GM18511 (cell line): Measurements from ENCODE around the gene ZNF385C.
"Not testable (repeated sequence)": the region's sequence is repeated elsewhere in the genome, so short reads cannot be mapped to it uniquely, and the experiment has no call there.

ENCODE experiments used
- ATAC-seq: cut with Tn5 transposase; IDR thresholded peaks from one replicate; pipeline ENCODE4 v1.9.1; 2021; ENCODE audit warnings: mild to moderate bottlenecking, moderate library complexity; ENCODE audit not compliant: unreplicated experiment

ZNF385C gene

GRCh38 chr17:42097691-42098631 lies at the start of gene ZNF385C:
Gene ZNF385C (minus strand): TSS chr17:42098473. CDS start chr17:42063056, 35,417 bp downstream.
- ATAC-seq: no peak

- ATAC-seq: no peak
These were observed 48.8 kb upstream of the ZNF385C start for GRCh38 chr17:42146911-42147607.

- ATAC-seq: not testable (repeated sequence)
These were observed 44.9 kb upstream of the ZNF385C start for GRCh38 chr17:42143138-42143537.

- no peak for ATAC-seq
These were observed 44.2 kb upstream of the ZNF385C start for GRCh38 chr17:42142371-42142896.

GRCh38 chr17:42141382-42141781 lies 43.1 kb upstream of the ZNF385C start:
- no peak for ATAC-seq

GRCh38 chr17:42140690-42141089 lies 42.4 kb upstream of the ZNF385C start:
- not testable (repeated sequence) for ATAC-seq

GRCh38 chr17:42138749-42139492 lies 40.6 kb upstream of the ZNF385C start:
- no peak for ATAC-seq

GRCh38 chr17:42136654-42137051 lies 38.4 kb upstream of the ZNF385C start:
- no peak for ATAC-seq

GRCh38 chr17:42135664-42136653 lies 37.7 kb upstream of the ZNF385C start:
- ATAC-seq: no peak

GRCh38 chr17:42135151-42135550 lies 36.9 kb upstream of the ZNF385C start:
- no peak for ATAC-seq

- ATAC-seq: peak; percentile 75
These were observed 35.3 kb upstream of the ZNF385C start for GRCh38 chr17:42133461-42134041.

GRCh38 chr17:42132941-42133340 lies 34.7 kb upstream of the ZNF385C start:
- ATAC-seq: peak; percentile 54

- ATAC-seq: no peak
These were observed 33.7 kb upstream of the ZNF385C start for GRCh38 chr17:42131981-42132432.

GRCh38 chr17:42131232-42131631 lies 33.0 kb upstream of the ZNF385C start:
- ATAC-seq: no peak

GRCh38 chr17:42130310-42130936 lies 32.1 kb upstream of the ZNF385C start:
- no peak for ATAC-seq

- no peak for ATAC-seq
These were observed 31.0 kb upstream of the ZNF385C start for GRCh38 chr17:42129109-42129837.

GRCh38 chr17:42127414-42127813 lies 29.1 kb upstream of the ZNF385C start:
- ATAC-seq: no peak

GRCh38 chr17:42126836-42127235 lies 28.6 kb upstream of the ZNF385C start:
- ATAC-seq: no peak
